HuH-7 (cell line): ENCODE data around the gene MBTPS2.
"Not testable (repeated sequence)": the region's sequence is repeated elsewhere in the genome, so short reads cannot be mapped to it uniquely, and the experiment has no call there.

Experiments
- DNase-seq: peaks from one replicate; pipeline ENCODE4 v3.0.0; 2011; ENCODE audit warnings: low spot score

MBTPS2 gene

GRCh38 chrX:21839334-21840192, at the start of gene MBTPS2:
MBTPS2 (plus strand) TSS chrX:21839617; CDS start chrX:21839735, 118 bp downstream.
- peak; percentile 24 for DNase-seq

DNA sequence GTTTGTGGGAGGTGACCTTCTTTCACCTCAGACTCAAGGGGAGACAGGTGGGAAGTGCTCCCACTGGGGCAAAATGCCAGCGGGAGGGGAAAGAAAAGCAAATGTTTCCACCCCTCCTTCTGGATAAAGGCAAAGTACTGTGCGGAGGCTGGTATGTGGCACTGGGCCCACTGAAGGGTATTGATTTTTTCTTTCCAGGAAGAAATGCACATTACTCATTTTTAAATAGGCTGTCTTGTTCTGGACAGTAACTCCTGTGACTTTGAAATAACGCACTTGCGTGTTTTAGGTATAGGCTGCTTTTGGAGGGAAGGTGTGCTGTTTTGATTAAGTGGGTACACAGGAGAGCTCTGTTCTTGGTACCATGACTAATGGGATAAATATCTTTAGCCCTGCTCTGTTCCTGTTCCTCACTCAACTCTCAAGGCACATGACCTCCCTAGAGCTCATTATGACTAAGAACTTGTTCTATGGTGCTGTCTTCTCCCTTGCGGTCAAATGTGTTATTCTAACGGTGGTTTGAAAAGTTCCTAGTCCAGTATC, 40.7 kb upstream of the MBTPS2 start:
- no peak for DNase-seq

- DNase-seq: no peak
These were observed 39.6 kb upstream of the MBTPS2 start for GRCh38 chrX:21799767-21800166.

- no peak for DNase-seq
These were observed 39.1 kb upstream of the MBTPS2 start for GRCh38 chrX:21800344-21800770.

DNA sequence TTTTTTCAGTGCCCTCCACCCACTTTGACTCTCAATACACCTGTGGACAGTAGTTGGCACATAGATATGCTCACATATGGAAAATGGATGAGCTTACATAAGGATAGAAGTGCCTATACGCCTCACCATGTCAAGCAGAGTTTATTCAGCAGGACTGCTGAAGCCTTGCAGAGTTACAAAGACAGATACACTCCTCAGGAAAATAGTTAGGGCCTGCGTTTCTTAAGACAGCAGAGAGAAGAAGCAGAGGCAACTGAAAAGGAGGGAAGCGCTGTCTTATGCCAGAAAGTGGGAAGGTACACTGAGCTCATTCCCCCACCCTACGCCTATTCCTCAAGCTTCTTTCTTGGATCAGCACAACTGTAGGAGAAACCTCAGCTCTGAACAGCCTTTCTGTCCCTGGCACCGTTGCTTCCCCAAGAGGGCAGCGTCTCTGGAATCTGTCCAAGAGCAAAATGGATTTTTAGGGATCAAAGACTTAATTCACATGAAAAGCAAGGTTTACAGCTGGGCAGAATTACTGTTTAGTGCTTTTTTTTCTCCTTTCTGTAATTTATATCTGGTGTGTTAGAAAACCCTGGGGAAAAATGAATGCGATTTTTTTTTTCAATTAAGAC, 37.3 kb upstream of the MBTPS2 start:
- no peak for DNase-seq

- DNase-seq: no peak
These were observed 36.6 kb upstream of the MBTPS2 start for GRCh38 chrX:21802839-21803238.

GRCh38 chrX:21806691-21807090, 32.7 kb upstream of the MBTPS2 start:
- no peak for DNase-seq

DNA sequence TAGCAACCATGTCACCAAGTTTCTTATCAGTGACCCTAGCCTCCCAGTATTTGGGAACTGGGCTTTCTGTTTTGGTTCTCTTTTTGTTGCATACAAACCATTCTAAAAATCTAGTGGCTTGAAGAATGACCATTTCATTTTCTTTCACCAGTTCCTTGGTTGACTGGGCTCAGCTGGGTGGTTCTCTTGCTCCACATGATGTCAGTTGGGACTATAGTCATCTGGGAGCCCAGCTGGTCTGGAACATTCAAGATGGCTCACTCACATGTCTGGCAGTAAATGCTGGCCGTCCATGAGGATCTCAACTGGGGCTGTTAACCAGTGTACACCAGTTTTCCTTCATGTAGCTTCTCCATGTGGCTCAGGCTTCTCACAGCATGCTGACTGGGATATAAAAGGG, 27.6 kb upstream of the MBTPS2 start:
- DNase-seq: no peak

DNA sequence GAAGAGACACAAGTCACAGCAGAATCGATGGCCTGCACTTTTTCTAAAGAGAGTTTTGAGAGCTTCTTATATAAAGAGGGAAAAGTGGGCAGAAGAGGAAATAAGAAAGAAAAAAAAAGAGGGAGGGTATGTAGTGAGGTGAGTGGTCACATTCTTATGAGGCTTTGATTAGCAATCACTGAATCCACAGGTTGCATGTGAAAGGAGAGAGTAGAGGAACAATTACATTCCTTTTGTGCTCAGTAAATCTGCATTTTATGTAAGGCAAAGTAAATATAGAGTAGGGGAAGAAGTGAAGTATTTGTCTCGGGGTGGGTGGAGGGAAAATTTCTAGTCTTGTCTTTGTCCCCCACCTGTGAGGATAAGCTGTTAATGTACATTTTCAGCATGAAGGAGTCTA, 26.8 kb upstream of the MBTPS2 start:
- DNase-seq: no peak

GRCh38 chrX:21813612-21814368, 25.6 kb upstream of the MBTPS2 start:
- no peak for DNase-seq

DNA sequence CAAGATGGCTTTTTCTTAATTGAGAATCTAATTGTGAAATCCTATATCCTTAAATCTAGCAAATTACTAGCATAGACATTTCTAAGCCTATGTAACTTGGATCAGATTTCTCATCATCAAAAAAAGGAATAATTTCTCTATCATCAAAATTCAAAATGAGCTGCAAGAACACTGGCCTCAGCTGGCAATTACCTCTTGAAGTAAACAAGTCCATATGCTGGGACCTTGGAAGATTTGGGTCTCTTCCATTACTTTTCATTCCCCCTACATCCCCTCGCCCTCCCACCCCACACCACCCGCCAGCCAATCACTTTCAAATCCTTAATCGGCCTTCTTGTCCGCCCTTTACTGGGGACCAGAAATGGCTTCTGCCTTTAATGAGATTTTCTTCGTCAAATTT, 23.3 kb upstream of the MBTPS2 start:
- no peak for DNase-seq

DNA sequence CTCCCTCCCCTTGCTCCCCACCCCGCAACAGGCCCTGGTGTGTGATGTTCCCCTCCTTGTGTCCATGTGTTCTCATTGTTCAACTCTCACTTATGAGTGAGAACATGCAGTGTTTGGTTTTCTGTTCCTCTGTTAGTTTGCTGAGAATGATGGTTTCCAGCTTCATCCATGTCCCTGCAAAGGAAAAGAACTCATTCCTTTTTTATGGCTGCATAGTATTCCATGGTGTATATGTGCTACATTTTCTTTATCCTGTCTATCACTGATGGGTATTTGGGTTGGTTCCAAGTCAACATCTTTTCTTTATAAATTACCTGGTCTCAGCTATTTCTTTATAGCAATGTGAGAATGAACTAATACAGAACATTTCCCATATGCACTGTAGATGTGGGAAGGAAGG, 19.2 kb upstream of the MBTPS2 start:
- DNase-seq: not testable (repeated sequence)

GRCh38 chrX:21821875-21822274, 17.5 kb upstream of the MBTPS2 start:
- DNase-seq: no peak

- DNase-seq: peak; percentile 16
These were observed 7.9 kb upstream of the MBTPS2 start for GRCh38 chrX:21831496-21831895.

- DNase-seq: no peak
These were observed 2.4 kb upstream of the MBTPS2 start for GRCh38 chrX:21837056-21837455.

- no peak for DNase-seq
These were observed 482 bp upstream of the MBTPS2 start for GRCh38 chrX:21838937-21839333.

DNA sequence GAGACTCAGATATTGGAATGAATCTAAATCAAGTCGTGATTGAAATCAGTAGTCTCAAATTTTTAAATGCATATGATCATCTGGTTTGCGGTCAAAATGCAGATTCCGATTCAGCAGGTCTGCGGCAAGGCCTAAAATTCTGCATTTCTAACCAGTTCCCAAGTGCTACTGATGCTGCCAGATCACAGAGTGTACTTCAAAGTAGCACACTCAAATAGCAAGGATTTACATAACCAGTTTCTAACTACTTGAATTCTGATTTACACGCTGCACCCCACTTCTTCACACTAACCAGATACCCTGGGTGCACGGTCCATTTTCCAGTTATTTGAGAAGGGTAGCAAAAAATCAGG, 752 bp downstream of the MBTPS2 start:
- DNase-seq: no peak

DNA sequence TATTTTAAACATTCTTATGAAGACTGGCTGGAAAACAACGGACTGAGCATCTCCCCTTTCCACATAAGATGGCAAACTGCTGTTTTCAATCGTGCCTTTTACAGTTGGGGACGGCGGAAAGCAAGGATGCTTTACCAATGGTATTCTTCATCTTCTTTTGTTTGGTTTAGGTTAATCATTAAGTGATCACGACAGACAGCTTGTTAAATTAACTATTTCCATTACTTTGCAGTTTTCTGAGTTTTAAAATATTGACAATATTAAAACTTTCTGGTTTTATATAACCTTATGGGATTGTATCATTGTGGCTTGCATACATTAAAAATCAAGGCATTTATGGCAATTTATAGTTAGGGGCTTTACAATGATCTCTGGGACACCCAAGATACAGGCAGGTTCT, 3.8 kb downstream of the MBTPS2 start:
- no peak for DNase-seq

GRCh38 chrX:21845096-21845495, 5.7 kb downstream of the MBTPS2 start:
- DNase-seq: no peak

DNA sequence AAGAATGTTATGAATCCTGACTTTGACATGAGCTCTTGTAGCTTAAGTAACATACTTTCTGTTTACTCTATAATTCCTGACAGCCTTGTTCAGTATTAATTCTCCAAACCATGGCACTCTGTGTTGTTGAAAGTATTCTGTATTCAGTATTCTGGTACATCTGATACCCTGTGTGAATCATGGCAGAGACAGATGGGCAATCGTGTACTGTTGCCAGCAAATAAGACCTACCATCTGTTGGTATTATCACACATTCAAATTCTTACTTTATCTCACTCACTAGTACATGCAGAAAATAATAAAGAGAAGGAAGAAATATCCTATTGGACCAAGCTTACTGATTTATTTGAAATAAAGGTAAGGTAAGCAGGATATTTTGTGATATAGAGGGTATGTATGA, 7.9 kb downstream of the MBTPS2 start:
- DNase-seq: no peak

DNA sequence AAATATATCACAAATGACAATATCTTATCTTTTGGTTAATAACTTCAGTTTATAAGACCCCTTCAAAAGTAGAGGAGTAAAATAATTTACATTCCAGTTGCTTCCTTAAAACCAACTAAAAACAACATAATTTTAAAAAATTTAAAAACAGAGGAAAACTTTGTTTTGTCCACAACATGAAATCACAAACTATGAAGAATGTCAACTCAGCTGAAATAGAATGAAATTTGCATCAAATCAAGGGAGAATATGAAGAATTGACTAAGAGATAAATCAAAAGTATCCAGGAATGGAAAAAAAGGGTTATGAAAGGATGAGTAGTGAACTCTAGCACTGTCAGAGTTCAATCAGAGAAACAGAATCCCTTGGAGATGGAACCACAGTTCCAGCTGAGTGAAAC, 14.2 kb downstream of the MBTPS2 start:
- DNase-seq: no peak

DNA sequence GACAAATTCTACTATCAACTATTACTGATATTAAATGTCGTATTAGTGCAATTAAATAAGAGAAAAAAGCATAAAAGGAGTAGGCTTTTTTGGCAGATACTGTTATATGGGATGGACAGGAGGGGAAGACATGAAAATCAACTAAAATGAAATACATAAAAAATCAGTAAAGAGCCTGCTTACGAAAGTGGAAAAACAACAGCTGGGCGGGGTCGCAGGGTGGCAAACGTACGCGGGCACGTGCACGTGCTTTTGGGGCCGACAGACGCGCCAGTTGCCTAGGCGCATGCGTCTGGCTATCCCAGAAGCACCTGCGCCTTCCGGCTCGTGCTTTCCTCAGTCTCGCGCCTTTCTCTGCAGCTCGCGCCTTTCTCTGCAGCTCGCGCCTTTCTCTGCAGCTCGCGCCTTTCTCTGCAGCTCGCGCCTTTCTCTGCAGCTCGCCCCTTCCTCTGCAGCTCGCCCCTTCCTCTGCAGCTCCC, 16.6 kb downstream of the MBTPS2 start, which contains the start of gene YY2:
TSS of gene YY2 (plus strand) at position 51 of the 479 bp plus-strand sequence. CDS start 498 bp downstream, outside the sequence.
- no peak for DNase-seq
